Esophagus (tissue), 2 donors: ENCODE measurements around the gene TUBA8. TPM values are rescaled to one million over a fixed set of nuclear protein-coding genes. Genes with fewer than 3 reads are reported as not detected.
A peak's percentile ranks its signal among the peaks of the same experiment; 100 is the strongest.
"Not testable (repeated sequence)": the region's sequence is repeated elsewhere in the genome, so short reads cannot be mapped to it uniquely, and the experiment has no call there.

ENCODE experiments used
- H3K27ac ChIP-seq, 2 donors: one replicate each; pipeline ENCODE4 v1.5.1; 2013; ENCODE audit warnings: low read depth in 2 of 2, mild to moderate bottlenecking in 2 of 2, inconsistent platforms in 1 of 2, low read length in 1 of 2, moderate library complexity in 1 of 2
- H3K27me3 ChIP-seq, 2 donors: one replicate each; pipeline ENCODE4 v1.6.1; 2013; ENCODE audit warnings: low read length in 2 of 2, control low read depth in 1 of 2, mild to moderate bottlenecking in 1 of 2; ENCODE audit not compliant: insufficient read depth in 2 of 2, control insufficient read depth in 1 of 2
- H3K36me3 ChIP-seq, 2 donors: one replicate each; pipeline ENCODE4 v1.6.1; 2013; ENCODE audit warnings: low read length in 1 of 2; ENCODE audit not compliant: control insufficient read depth in 2 of 2, insufficient read depth in 2 of 2
- H3K4me1 ChIP-seq, 2 donors: one replicate each; pipeline ENCODE4 v1.6.1; 2013; ENCODE audit warnings: low read length in 1 of 2; ENCODE audit not compliant: control insufficient read depth in 2 of 2, insufficient read depth in 2 of 2
- H3K4me3 ChIP-seq, 2 donors: one replicate each; pipeline ENCODE4 v1.5.1; 2013; ENCODE audit warnings: low read length in 2 of 2, mild to moderate bottlenecking in 2 of 2, low read depth in 1 of 2, moderate library complexity in 1 of 2
- H3K9me3 ChIP-seq, 2 donors: one replicate each; pipeline ENCODE4 v1.6.1; 2013; ENCODE audit warnings: mild to moderate bottlenecking in 2 of 2, low read depth in 1 of 2, low read length in 1 of 2, moderate library complexity in 1 of 2; ENCODE audit not compliant: control insufficient read depth in 2 of 2, insufficient read depth in 1 of 2
- WGBS, 2 donors: extraction: QIAGEN DNeasy Blood & Tissue Kit; methylation state at CpG; one replicate each; pipeline ENCODE4 v1.1.7; 2013; 5-methylcytosine and 5-hydroxymethylcytosine counted together
- polyA plus RNA-seq, 2 donors: library from polyadenylated mRNA; stranded (reverse); fragments of 200-250 nt; gene quantifications; one replicate each; pipeline ENCODE4 v1.2.3, GENCODE V29; 2013
- donor health status: healthy with polysubstance abuse.
- donor health status: Bipolar disorder and iron deficiency.

TUBA8 gene
- polyA plus RNA-seq, 2 donors: 0.89 to 0.98 TPM

DNA sequence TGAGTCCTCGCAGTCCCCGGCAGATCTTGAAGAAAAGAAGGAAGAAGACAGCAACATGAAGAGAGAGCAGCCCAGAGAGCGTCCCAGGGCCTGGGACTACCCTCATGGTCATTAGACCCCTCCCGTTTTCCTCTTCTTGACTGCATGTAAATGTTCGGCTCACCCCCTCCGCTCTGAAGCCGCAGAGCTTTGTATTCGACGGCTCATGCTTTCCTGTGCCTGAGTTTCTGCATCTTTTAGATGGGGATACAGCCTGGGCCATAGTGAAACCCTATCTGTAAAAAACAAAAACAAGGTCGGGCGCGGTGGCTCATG is 47.1 kb downstream of the TUBA8 start:
- Histone ChIP-seq H3K4me1 (peaks cover 0 to 6% of the 10 kb centered on the region in 2 donors), H3K27ac (peak overlapping the region in 1 of 2 donors; percentile 38), H3K27me3 (no peaks in the 10 kb centered on the region), H3K36me3 (no peaks in the 10 kb centered on the region), H3K9me3 (no peaks in the 10 kb centered on the region), H3K4me3 (no peak overlapping the region)
- 63 to 72% methylated on average over 12 of the region's 12 CpGs for WGBS, 2 donors

DNA sequence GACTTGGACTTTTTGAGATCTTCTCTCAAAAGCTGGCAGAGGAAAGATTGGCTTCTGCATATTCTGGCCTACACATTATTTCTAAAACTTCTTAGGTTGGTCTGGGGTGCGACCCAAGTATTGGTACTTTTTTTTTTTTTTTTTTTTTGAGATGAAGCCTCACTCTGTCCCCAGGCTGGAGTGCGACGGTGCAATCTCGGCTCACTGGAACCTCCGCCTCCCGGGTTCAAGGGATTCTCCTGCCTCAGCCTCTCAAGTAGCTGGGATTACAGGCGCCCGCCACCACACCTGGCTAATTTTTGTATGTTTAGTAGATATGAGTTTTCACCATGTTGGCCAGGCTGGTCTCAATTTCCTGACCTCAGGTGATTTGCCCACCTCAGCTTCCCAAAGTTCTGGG is 50.0 kb downstream of the TUBA8 start:
- not testable (repeated sequence) for H3K27ac ChIP-seq, H3K4me3 ChIP-seq, H3K36me3 ChIP-seq, H3K4me1 ChIP-seq, H3K9me3 ChIP-seq, H3K27me3 ChIP-seq
- WGBS, 2 donors: 97 to 98% methylated on average over 8 of the region's 8 CpGs

DNA sequence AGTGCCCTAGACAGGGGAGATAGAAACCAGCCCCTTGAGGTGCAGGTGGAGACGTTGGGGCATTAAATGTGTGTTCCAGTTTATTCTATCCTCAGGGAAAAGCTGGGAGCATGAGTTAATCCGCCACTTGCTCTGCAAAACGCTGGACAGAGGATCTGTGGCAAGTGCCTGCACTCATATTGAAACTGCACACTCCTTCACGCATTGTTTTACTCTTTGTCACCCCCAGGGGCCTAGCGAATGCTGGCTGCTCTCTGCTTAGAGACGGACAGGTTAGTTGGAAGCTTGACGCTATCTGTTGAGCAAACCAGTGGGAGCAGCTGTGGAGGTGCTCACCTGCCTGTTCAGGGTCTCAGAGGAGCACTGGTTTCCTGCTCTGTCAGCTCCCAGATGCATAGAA is 53.2 kb downstream of the TUBA8 start:
- not testable (repeated sequence) for H3K27ac ChIP-seq, H3K4me1 ChIP-seq, H3K4me3 ChIP-seq, H3K9me3 ChIP-seq, H3K36me3 ChIP-seq, H3K27me3 ChIP-seq
- 82 to 83% methylated on average over 7 of the region's 7 CpGs for WGBS, 2 donors

DNA sequence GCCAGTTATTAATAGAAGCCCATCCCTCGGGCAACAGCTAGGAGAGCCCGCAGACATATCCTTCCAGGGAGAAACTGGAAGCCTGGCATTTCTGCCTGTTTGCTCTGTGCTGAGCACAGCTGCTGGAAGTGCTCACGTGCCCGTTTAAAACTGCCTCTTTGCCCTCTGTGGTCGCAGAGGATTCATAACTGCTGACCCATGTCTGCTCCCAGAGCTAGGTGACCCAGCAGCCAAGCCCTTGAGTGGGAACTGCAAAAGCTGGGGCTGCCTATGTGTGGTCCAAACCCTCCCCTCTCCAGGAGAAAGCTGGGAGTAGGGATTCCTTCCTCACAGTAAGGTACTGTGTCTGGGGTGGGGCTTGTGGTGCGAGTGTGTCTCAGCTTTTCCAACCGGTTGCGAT is 54.0 kb downstream of the TUBA8 start:
- not testable (repeated sequence) for H3K9me3 ChIP-seq, H3K4me3 ChIP-seq, H3K36me3 ChIP-seq, H3K27ac ChIP-seq, H3K4me1 ChIP-seq, H3K27me3 ChIP-seq
- WGBS, 2 donors: 61 to 66% methylated on average over 8 of the region's 8 CpGs

DNA sequence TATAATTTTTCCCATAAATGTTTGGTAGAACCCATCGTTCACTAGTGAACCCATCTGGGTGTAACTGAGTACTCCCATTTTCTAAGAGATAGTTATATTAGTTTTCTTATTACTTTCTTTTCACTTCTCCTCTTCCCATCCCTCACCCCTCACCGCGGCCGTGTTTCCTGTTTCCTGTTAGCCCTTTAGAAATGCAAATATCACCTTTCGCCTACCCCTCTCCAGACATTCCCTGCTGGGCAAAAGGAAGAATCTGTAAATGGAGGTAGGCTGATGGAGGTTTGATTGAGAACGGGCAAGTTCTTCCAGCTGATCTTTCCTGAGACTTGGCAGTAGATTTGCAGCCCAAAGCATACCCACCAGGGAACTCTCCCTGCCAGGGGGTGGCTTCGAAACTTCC is 54.7 kb downstream of the TUBA8 start:
- not testable (repeated sequence) for H3K4me3 ChIP-seq, H3K4me1 ChIP-seq, H3K27ac ChIP-seq, H3K36me3 ChIP-seq, H3K9me3 ChIP-seq, H3K27me3 ChIP-seq
- 61 to 62% methylated on average over 1 of the region's 7 CpGs for WGBS, 2 donors

DNA sequence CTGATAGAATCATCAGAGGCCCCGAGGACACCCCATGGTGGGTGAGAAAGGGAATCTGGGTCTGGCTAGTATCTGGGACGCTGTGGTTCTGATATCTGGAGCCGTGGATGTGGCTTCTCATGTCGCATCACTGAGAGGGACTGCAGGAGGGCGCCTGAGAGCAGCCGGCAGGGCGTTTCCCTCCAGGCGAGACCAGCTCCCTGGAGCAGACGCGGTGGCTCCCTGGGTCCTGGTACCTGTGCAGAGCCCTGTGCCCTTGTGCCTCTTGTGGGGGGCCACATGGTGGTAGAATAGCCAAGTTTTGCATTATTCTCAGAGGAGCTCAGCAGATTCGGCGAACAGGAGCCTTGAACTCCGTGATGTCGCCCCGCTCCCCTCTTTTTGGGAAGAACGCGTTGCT is 59.7 kb downstream of the TUBA8 start:
- H3K4me3 ChIP-seq, H3K27ac ChIP-seq, H3K27me3 ChIP-seq, H3K4me1 ChIP-seq, H3K9me3 ChIP-seq, H3K36me3 ChIP-seq: not testable (repeated sequence)
- WGBS, 2 donors: 87 to 92% methylated on average over 10 to 17 of the region's 17 CpGs

DNA sequence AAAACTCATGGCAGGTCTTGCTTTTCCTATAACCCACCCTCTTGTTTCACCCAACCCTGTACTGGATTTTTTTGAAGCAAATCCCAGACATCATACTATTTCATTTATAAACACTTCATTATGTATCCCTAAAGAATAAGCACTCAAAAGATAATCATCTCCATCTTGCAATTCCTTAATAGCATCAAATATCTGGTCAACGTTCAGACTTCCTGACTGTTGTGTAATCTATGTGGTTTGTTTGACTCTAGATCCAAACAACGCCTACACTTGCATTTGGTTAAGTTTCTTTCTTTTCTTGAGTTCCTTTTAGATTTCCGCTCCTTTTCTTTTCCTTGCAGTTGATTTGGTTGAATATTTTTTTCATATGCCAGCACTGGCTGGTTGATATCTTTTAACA is 61.6 kb downstream of the TUBA8 start:
- H3K27ac ChIP-seq, H3K27me3 ChIP-seq, H3K4me3 ChIP-seq, H3K36me3 ChIP-seq, H3K9me3 ChIP-seq, H3K4me1 ChIP-seq: not testable (repeated sequence)
- WGBS, 2 donors: 71 to 76% methylated on average over 3 of the region's 3 CpGs

DNA sequence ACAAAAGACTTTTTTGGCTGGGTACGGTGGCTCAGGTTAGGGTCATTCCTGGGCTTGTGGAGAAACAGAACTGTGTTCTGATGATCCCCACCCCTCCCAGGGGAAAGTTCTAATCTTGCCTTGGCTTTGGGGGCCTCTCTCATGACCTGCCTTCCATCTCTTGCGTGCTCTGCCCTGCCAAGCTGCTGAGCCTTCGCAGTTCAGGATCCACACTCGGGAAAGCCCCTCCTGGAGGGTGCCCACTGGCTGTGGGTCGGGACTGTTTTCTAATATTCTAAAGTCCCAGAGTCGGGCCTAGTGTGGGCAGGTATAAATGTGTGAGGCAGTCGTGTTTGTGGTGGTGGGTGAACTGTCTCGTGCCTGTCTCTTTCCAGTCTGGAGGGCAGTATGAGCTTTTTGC is 62.2 kb downstream of the TUBA8 start:
- not testable (repeated sequence) for H3K27me3 ChIP-seq, H3K4me1 ChIP-seq, H3K36me3 ChIP-seq, H3K27ac ChIP-seq, H3K9me3 ChIP-seq, H3K4me3 ChIP-seq
- WGBS, 2 donors: 82 to 94% methylated on average over 7 to 8 of the region's 8 CpGs

DNA sequence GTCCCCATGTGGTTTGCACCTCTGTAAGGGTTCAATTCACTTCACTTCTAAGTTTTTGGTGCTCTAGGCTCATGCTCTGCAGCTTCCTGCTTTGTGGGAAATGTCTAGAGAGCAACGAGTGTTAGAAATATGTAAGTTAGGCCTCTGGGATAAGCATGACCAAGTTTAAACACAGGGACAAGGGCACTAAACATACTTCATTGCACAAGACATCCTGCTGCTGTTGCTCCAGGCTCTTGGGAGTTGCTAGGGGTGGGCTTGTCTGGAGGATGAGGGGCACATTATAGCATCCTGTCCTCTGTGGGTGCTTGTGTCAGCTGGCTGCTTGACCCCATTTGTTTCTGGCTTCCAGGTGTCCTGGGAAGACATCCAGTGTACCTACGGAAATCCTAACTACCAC is 62.8 kb downstream of the TUBA8 start:
- not testable (repeated sequence) for H3K36me3 ChIP-seq, H3K27ac ChIP-seq, H3K27me3 ChIP-seq, H3K4me3 ChIP-seq, H3K9me3 ChIP-seq, H3K4me1 ChIP-seq
- WGBS, 2 donors: 58 to 75% methylated on average over 1 to 2 of the region's 2 CpGs
